CD8-positive, alpha-beta memory T cell (primary cell): ENCODE data around the gene OPCML. TPM values are rescaled to one million over a fixed set of nuclear protein-coding genes. Genes with fewer than 3 reads are reported as not detected.

Experiments
- CTCF ChIA-PET: fragments of 350-600 bp; sonication (Branson Sonifier 250); formaldehyde crosslinking; loops from one replicate; lab custom pipeline; 2021; ENCODE audit warnings: antibody characterized with exemption; lab: Charles Lee
- POLR2A ChIA-PET: fragments of 350-600 bp; sonication (Branson Sonifier 250); formaldehyde crosslinking; loops from one replicate; lab custom pipeline; 2021; ENCODE audit warnings: antibody characterized with exemption; lab: Charles Lee
- DNase-seq, 5 donors: peaks; one replicate each; pipeline versions ENCODE4 v3.0.0 to v3.0.0-alpha.2; 2020 to 2022; ENCODE audit warnings: mixed read lengths in 1 of 5
- H3K27ac ChIP-seq: one replicate; pipeline ENCODE4 v1.7.0; 2013; ENCODE audit warnings: low read depth, mild to moderate bottlenecking, low read length, moderate library complexity
- H3K27me3 ChIP-seq: 2 replicates; pipeline ENCODE4 v1.7.0; 2013; ENCODE audit warnings: low read length, mild to moderate bottlenecking; ENCODE audit not compliant: insufficient read depth, poor library complexity, severe bottlenecking
- H3K36me3 ChIP-seq: 2 replicates; pipeline ENCODE4 v1.7.0; 2013; ENCODE audit warnings: mild to moderate bottlenecking, low read length, moderate library complexity; ENCODE audit not compliant: insufficient read depth
- H3K4me1 ChIP-seq: 2 replicates; pipeline ENCODE4 v1.7.0; 2013; ENCODE audit warnings: mild to moderate bottlenecking, low read length, moderate library complexity; ENCODE audit not compliant: insufficient read depth
- H3K4me3 ChIP-seq: 2 replicates; pipeline ENCODE4 v1.7.0; 2013; ENCODE audit warnings: mild to moderate bottlenecking, low read length
- H3K9me3 ChIP-seq: 2 replicates; pipeline ENCODE4 v1.7.0; 2013; ENCODE audit warnings: mild to moderate bottlenecking, low read length
- H3K27ac Mint-ChIP-seq, 8 donors: one replicate each; pipeline ENCODE4 v1.8.0; 2020 to 2021; ENCODE audit warnings: mixed read lengths in 8 of 8, mild to moderate bottlenecking in 6 of 8, inconsistent platforms in 3 of 8, moderate library complexity in 3 of 8
- H3K27me3 Mint-ChIP-seq, 2 donors: one replicate each; pipeline ENCODE4 v1.8.0; 2020 to 2021; ENCODE audit warnings: mixed read lengths in 2 of 2, mild to moderate bottlenecking in 1 of 2, moderate library complexity in 1 of 2
- H3K36me3 Mint-ChIP-seq, 3 donors: one replicate each; pipeline ENCODE4 v1.8.0; 2020 to 2021; ENCODE audit warnings: mixed read lengths in 3 of 3, inconsistent platforms in 1 of 3, mild to moderate bottlenecking in 1 of 3
- H3K4me1 Mint-ChIP-seq, 3 donors: one replicate each; pipeline ENCODE4 v1.8.0; 2020 to 2021; ENCODE audit warnings: mixed read lengths in 3 of 3, inconsistent platforms in 1 of 3, mild to moderate bottlenecking in 1 of 3
- H3K4me3 Mint-ChIP-seq, 7 donors: one replicate each; pipeline ENCODE4 v1.8.0; 2020 to 2021; ENCODE audit warnings: mixed read lengths in 7 of 7, mild to moderate bottlenecking in 6 of 7, moderate library complexity in 4 of 7, inconsistent platforms in 2 of 7
- H3K9me3 Mint-ChIP-seq, 5 donors: one replicate each; pipeline ENCODE4 v1.8.0; 2020 to 2022; ENCODE audit warnings: mixed read lengths in 5 of 5, mild to moderate bottlenecking in 3 of 5, moderate library complexity in 2 of 5, inconsistent platforms in 1 of 5
- polyA plus RNA-seq: library from polyadenylated mRNA; unstranded; fragments of 300-500 nt; fragmentation: Illumina TruSeq; gene quantifications from one replicate; pipeline ENCODE4 v1.2.3, GENCODE V29; 2021
- total RNA-seq, 2 experiments: library from RNA; stranded (reverse); gene quantifications; one replicate each; pipeline ENCODE4 v1.2.3, GENCODE V29; 2021

The OPCML gene
- total and polyA plus RNA-seq, 3 experiments from 2014 or later, result not detected

GRCh38 chr11:132933703-132934102 is 598.6 kb downstream of the OPCML start:
- no peaks in the 10 kb centered on the region for H3K4me1 ChIP-seq
- no peaks in the 10 kb centered on the region for H3K9me3 ChIP-seq
- Mint-ChIP-seq H3K4me1 (no peaks in the 10 kb centered on the region), H3K27ac (no peak overlapping the region), H3K36me3 (no peaks in the 10 kb centered on the region), H3K4me3 (no peak overlapping the region), H3K27me3 (peaks cover 0 to 1% of the 10 kb centered on the region in 2 donors), H3K9me3 (peaks cover 0 to 5% (median 0%) of the 10 kb centered on the region in 5 donors)
- no peak overlapping the region for H3K4me3 ChIP-seq
- H3K36me3 ChIP-seq, result no peaks in the 10 kb centered on the region
- ChIA-PET POLR2A (no interaction called here), CTCF (no interaction called here)
- DNase-seq, result no peak
- H3K27ac ChIP-seq, result no peak overlapping the region
- H3K27me3 ChIP-seq, result no peaks in the 10 kb centered on the region

- H3K4me3 Mint-ChIP-seq, result no peak overlapping the region
Measured at GRCh38 chr11:132925825-132926469, 606.4 kb downstream of the OPCML start.

GRCh38 chr11:132921597-132921996 is 610.7 kb downstream of the OPCML start:
- Histone ChIP-seq H3K27me3 (no peaks in the 10 kb centered on the region), H3K36me3 (no peaks in the 10 kb centered on the region), H3K4me1 (no peaks in the 10 kb centered on the region), H3K27ac (no peak overlapping the region), H3K4me3 (no peak overlapping the region), H3K9me3 (no peaks in the 10 kb centered on the region)
- CTCF ChIA-PET, result no interaction called here
- DNase-seq, result no peak
- H3K4me3 Mint-ChIP-seq, result no peak overlapping the region
- H3K4me1 Mint-ChIP-seq, result no peaks in the 10 kb centered on the region
- POLR2A ChIA-PET, result no interaction called here
- H3K27me3 Mint-ChIP-seq, result peaks cover 0 to 5% of the 10 kb centered on the region in 2 donors
- peaks cover 0 to 6% (median 0%) of the 10 kb centered on the region in 5 donors for H3K9me3 Mint-ChIP-seq
- no peaks in the 10 kb centered on the region for H3K36me3 Mint-ChIP-seq
- H3K27ac Mint-ChIP-seq, result no peak overlapping the region

More at GRCh38 chr11:132925825-132926469, 606.4 kb downstream of the OPCML start:
- ChIA-PET CTCF (interaction anchor here (1.7 kb wide), 1 partner anchor 15 kb away, joined by 4 read pairs; no protein-coding TSS in a partner anchor), POLR2A (no interaction called here)
- Histone ChIP-seq H3K27ac (no peak overlapping the region), H3K36me3 (no peaks in the 10 kb centered on the region), H3K4me3 (no peak overlapping the region), H3K27me3 (no peaks in the 10 kb centered on the region), H3K4me1 (no peaks in the 10 kb centered on the region), H3K9me3 (no peaks in the 10 kb centered on the region)
- Mint-ChIP-seq H3K4me1 (no peaks in the 10 kb centered on the region), H3K27me3 (peaks cover 0 to 5% of the 10 kb centered on the region in 2 donors), H3K36me3 (no peaks in the 10 kb centered on the region), H3K27ac (no peak overlapping the region), H3K9me3 (peaks cover 0 to 7% (median 0%) of the 10 kb centered on the region in 5 donors)
- no peak for DNase-seq

- H3K4me1 ChIP-seq, result no peaks in the 10 kb centered on the region
- H3K36me3 Mint-ChIP-seq, result no peaks in the 10 kb centered on the region
- no peak for DNase-seq
- ChIA-PET CTCF (no interaction called here), POLR2A (no interaction called here)
- H3K27me3 ChIP-seq, result no peaks in the 10 kb centered on the region
- H3K4me1 Mint-ChIP-seq, result no peaks in the 10 kb centered on the region
- no peaks in the 10 kb centered on the region for H3K36me3 ChIP-seq
- no peak overlapping the region for H3K27ac Mint-ChIP-seq
- H3K4me3 ChIP-seq, result no peak overlapping the region
- peaks cover 0 to 3% of the 10 kb centered on the region in 2 donors for H3K27me3 Mint-ChIP-seq
- H3K27ac ChIP-seq, result no peak overlapping the region
- H3K9me3 Mint-ChIP-seq, result peaks cover 0 to 6% (median 0%) of the 10 kb centered on the region in 5 donors
- H3K9me3 ChIP-seq, result no peaks in the 10 kb centered on the region
- no peak overlapping the region for H3K4me3 Mint-ChIP-seq
Measured at GRCh38 chr11:132920451-132921096, 611.7 kb downstream of the OPCML start.

- Histone ChIP-seq H3K4me1 (no peaks in the 10 kb centered on the region), H3K36me3 (no peaks in the 10 kb centered on the region), H3K27me3 (no peaks in the 10 kb centered on the region), H3K4me3 (no peak overlapping the region), H3K27ac (no peak overlapping the region), H3K9me3 (no peaks in the 10 kb centered on the region)
- no peak overlapping the region for H3K4me3 Mint-ChIP-seq
- peaks cover 0 to 5% (median 0%) of the 10 kb centered on the region in 5 donors for H3K9me3 Mint-ChIP-seq
- ChIA-PET CTCF (no interaction called here), POLR2A (no interaction called here)
- peaks cover 0 to 2% of the 10 kb centered on the region in 2 donors for H3K27me3 Mint-ChIP-seq
- no peak overlapping the region for H3K27ac Mint-ChIP-seq
- no peaks in the 10 kb centered on the region for H3K36me3 Mint-ChIP-seq
- H3K4me1 Mint-ChIP-seq, result no peaks in the 10 kb centered on the region
- DNase-seq, result no peak
Measured at GRCh38 chr11:132914600-132914999, 617.7 kb downstream of the OPCML start.

GRCh38 chr11:132913886-132914285 is 618.4 kb downstream of the OPCML start:
- Mint-ChIP-seq H3K4me1 (no peaks in the 10 kb centered on the region), H3K9me3 (peaks cover 0 to 2% (median 0%) of the 10 kb centered on the region in 5 donors), H3K4me3 (no peak overlapping the region), H3K27ac (no peak overlapping the region), H3K27me3 (peaks cover 0 to 2% of the 10 kb centered on the region in 2 donors), H3K36me3 (no peaks in the 10 kb centered on the region)
- no peaks in the 10 kb centered on the region for H3K27me3 ChIP-seq
- CTCF ChIA-PET, result no interaction called here
- H3K4me1 ChIP-seq, result no peaks in the 10 kb centered on the region
- no peak for DNase-seq
- no peak overlapping the region for H3K4me3 ChIP-seq
- H3K9me3 ChIP-seq, result no peaks in the 10 kb centered on the region
- POLR2A ChIA-PET, result no interaction called here
- H3K27ac ChIP-seq, result no peak overlapping the region
- no peaks in the 10 kb centered on the region for H3K36me3 ChIP-seq

- Histone ChIP-seq H3K36me3 (no peaks in the 10 kb centered on the region), H3K4me3 (no peak overlapping the region), H3K9me3 (no peaks in the 10 kb centered on the region), H3K27me3 (no peaks in the 10 kb centered on the region), H3K4me1 (no peaks in the 10 kb centered on the region), H3K27ac (no peak overlapping the region)
- Mint-ChIP-seq H3K36me3 (no peaks in the 10 kb centered on the region), H3K4me1 (no peaks in the 10 kb centered on the region), H3K27me3 (peaks cover 0 to 2% of the 10 kb centered on the region in 2 donors), H3K4me3 (no peak overlapping the region), H3K27ac (no peak overlapping the region), H3K9me3 (peaks cover 0 to 2% (median 0%) of the 10 kb centered on the region in 5 donors)
- no peak for DNase-seq
- ChIA-PET POLR2A (no interaction called here), CTCF (no interaction called here)
Measured at GRCh38 chr11:132913295-132913694, 619.0 kb downstream of the OPCML start.

- CTCF ChIA-PET, result no interaction called here
- no peak overlapping the region for H3K4me3 Mint-ChIP-seq
Measured at GRCh38 chr11:132911186-132911585, 621.1 kb downstream of the OPCML start.

More at GRCh38 chr11:132911186-132911585, 621.1 kb downstream of the OPCML start:
- Histone ChIP-seq H3K9me3 (no peaks in the 10 kb centered on the region), H3K4me3 (no peak overlapping the region), H3K27me3 (no peaks in the 10 kb centered on the region), H3K4me1 (no peaks in the 10 kb centered on the region), H3K36me3 (no peaks in the 10 kb centered on the region), H3K27ac (no peak overlapping the region)
- POLR2A ChIA-PET, result no interaction called here
- H3K27me3 Mint-ChIP-seq, result peaks cover 0 to 4% of the 10 kb centered on the region in 2 donors
- no peak overlapping the region for H3K27ac Mint-ChIP-seq
- no peaks in the 10 kb centered on the region for H3K4me1 Mint-ChIP-seq
- H3K36me3 Mint-ChIP-seq, result no peaks in the 10 kb centered on the region
- no peak for DNase-seq
- peaks cover 0 to 7% (median 0%) of the 10 kb centered on the region in 5 donors for H3K9me3 Mint-ChIP-seq
